ENCODE measurements around the gene SLC9A8.
"Not testable (repeated sequence)": the region's sequence is repeated elsewhere in the genome, so short reads cannot be mapped to it uniquely, and the experiment has no call there.

Gene SLC9A8

GRCh38 chr20:49812507-49813304 lies at the start of gene SLC9A8:
Gene SLC9A8, plus strand, starts transcription at chr20:49812828. Its CDS starts 95 bp downstream, at chr20:49812923.
- DNase-seq (ENCODE audit: low read depth): peak; percentile 61

- no peak for DNase-seq (ENCODE audit: low read depth)
Observed at GRCh38 chr20:49762940-49763766, 49.5 kb upstream of the SLC9A8 start.

GRCh38 chr20:49765413-49765736 lies 47.3 kb upstream of the SLC9A8 start:
- no peak for DNase-seq (ENCODE audit: low read depth)

GRCh38 chr20:49765846-49766541 lies 46.6 kb upstream of the SLC9A8 start:
- no peak for DNase-seq (ENCODE audit: low read depth)

- DNase-seq (ENCODE audit: low read depth): no peak
Observed at GRCh38 chr20:49766979-49767521, 45.6 kb upstream of the SLC9A8 start.

GRCh38 chr20:49768204-49769047 lies 44.2 kb upstream of the SLC9A8 start:
- no peak for DNase-seq (ENCODE audit: low read depth)

GRCh38 chr20:49769048-49769581 lies 43.5 kb upstream of the SLC9A8 start:
- DNase-seq (ENCODE audit: low read depth): no peak

- DNase-seq (ENCODE audit: low read depth): no peak
Observed at GRCh38 chr20:49770634-49771033, 42.0 kb upstream of the SLC9A8 start.

GRCh38 chr20:49774213-49774612 lies 38.4 kb upstream of the SLC9A8 start:
- not testable (repeated sequence) for DNase-seq (ENCODE audit: low read depth)

- DNase-seq (ENCODE audit: low read depth): no peak
Observed at GRCh38 chr20:49775229-49775693, 37.4 kb upstream of the SLC9A8 start.

- no peak for DNase-seq (ENCODE audit: low read depth)
Observed at GRCh38 chr20:49779972-49780371, 32.7 kb upstream of the SLC9A8 start.

- DNase-seq (ENCODE audit: low read depth): no peak
Observed at GRCh38 chr20:49781676-49782075, 31.0 kb upstream of the SLC9A8 start.

GRCh38 chr20:49782439-49782838 lies 30.2 kb upstream of the SLC9A8 start:
- DNase-seq (ENCODE audit: low read depth): not testable (repeated sequence)

GRCh38 chr20:49783021-49783995 lies 29.3 kb upstream of the SLC9A8 start:
- not testable (repeated sequence) for DNase-seq (ENCODE audit: low read depth)

- DNase-seq (ENCODE audit: low read depth): no peak
Observed at GRCh38 chr20:49784291-49784690, 28.3 kb upstream of the SLC9A8 start.

- DNase-seq (ENCODE audit: low read depth): no peak
Observed at GRCh38 chr20:49785149-49785851, 27.3 kb upstream of the SLC9A8 start.

- no peak for DNase-seq (ENCODE audit: low read depth)
Observed at GRCh38 chr20:49785852-49786175, 26.8 kb upstream of the SLC9A8 start.

GRCh38 chr20:49786196-49786595 lies 26.4 kb upstream of the SLC9A8 start:
- no peak for DNase-seq (ENCODE audit: low read depth)

GRCh38 chr20:49786668-49787370 lies 25.8 kb upstream of the SLC9A8 start:
- DNase-seq (ENCODE audit: low read depth): no peak

Data from stimulated activated CD8-positive, alpha-beta memory T cell treated with anti-CD3 and anti-CD28 coated beads, Interleukin-7, amount 100 ng/mL, for 24 hours (primary cell).